Measurements from ENCODE around the gene RRAD.
"Not testable (repeated sequence)": the region's sequence is repeated elsewhere in the genome, so short reads cannot be mapped to it uniquely, and the experiment has no call there.

GRCh38 chr16:66956154-66956457 lies 30.8 kb upstream of the RRAD start:
- not testable (repeated sequence) for TF ChIP-seq USF2 (IDR thresholded peaks at IDR 0.05; ENCODE audit: low read depth, low read length); CTCF (conservative IDR thresholded peaks at IDR 0.05; ENCODE audit: low read depth, low read length); BHLHE40 (IDR thresholded peaks at IDR 0.05; ENCODE audit: low read depth, low read length); FOS (IDR thresholded peaks at IDR 0.05; ENCODE audit: low read depth, low read length); POLR2A (IDR thresholded peaks at IDR 0.05; ENCODE audit: low read depth, low read length); NFE2L2 (IDR thresholded peaks at IDR 0.05; ENCODE audit: low read depth, low read length); RAD21 (IDR thresholded peaks at IDR 0.05; ENCODE audit: low read length); ELK1 (IDR thresholded peaks at IDR 0.05; ENCODE audit: borderline replicate concordance, low read depth, low read length); SMC3 (IDR thresholded peaks at IDR 0.05; ENCODE audit: low read depth, low read length); MAZ (IDR thresholded peaks at IDR 0.05; ENCODE audit: borderline replicate concordance, low read depth, low read length); RCOR1 (IDR thresholded peaks at IDR 0.05; ENCODE audit: insufficient replicate concordance, low read length); CHD1 (IDR thresholded peaks at IDR 0.05; ENCODE audit: low read depth, low read length)

Data from IMR-90 (cell line).